GM23338 (cell line): Measurements from ENCODE around the gene ANKRA2.

ENCODE experiments used
- CTCF ChIP-seq, 2 experiments: fragments of 200-600 bp in 1 of 2; sonication (generic) in 1 of 2; conservative IDR thresholded peaks; 2 replicates each; pipeline versions ENCODE4 v1.5.1 to v1.6.1; 2016 to 2017; ENCODE audit warnings: antibody characterized with exemption in 2 of 2, low read depth in 2 of 2, mild to moderate bottlenecking in 2 of 2, moderate library complexity in 1 of 2
- EZH2 ChIP-seq: fragments of 200-600 bp; sonication (generic); IDR thresholded peaks from one replicate; pipeline ENCODE4 v1.8.0; 2017; ENCODE audit warnings: antibody characterized with exemption, mild to moderate bottlenecking, low read depth; ENCODE audit not compliant: unreplicated experiment
- EZH2phosphoT487 ChIP-seq: fragments of 200-600 bp; sonication (generic); IDR thresholded peaks from one replicate; pipeline ENCODE4 v1.8.1; 2018; ENCODE audit warnings: antibody characterized with exemption; ENCODE audit not compliant: unreplicated experiment
- POLR2AphosphoS5 ChIP-seq: IDR thresholded peaks from 2 replicates; pipeline ENCODE4 v1.6.1; 2016; ENCODE audit warnings: antibody characterized with exemption, low read depth
- REST ChIP-seq: IDR thresholded peaks from one replicate; pipeline ENCODE4 v1.6.1; 2018; ENCODE audit warnings: antibody characterized with exemption; ENCODE audit not compliant: unreplicated experiment

GRCh38 chr5:73564675-73565074 is 764 bp downstream of the ANKRA2 start:
- TF ChIP-seq EZH2 (no peak), EZH2phosphoT487 (no peak), CTCF (conservative IDR thresholded peaks at IDR 0.05; ENCODE audit: low read depth in 2 of 2) (no peak), REST (no peak), POLR2AphosphoS5 (no peak)
